ENCODE data around the gene GPC6. TPM values are rescaled to one million over a fixed set of nuclear protein-coding genes. Genes with fewer than 3 reads are reported as not detected.

The GPC6 gene
- total RNA-seq, 1 experiment from 2014 or later = not detected

GRCh38 chr13:93922063-93922855 is 695.7 kb downstream of the GPC6 start:
- no peak for DNase-seq
- intact Hi-C loops (cut with micrococcal nuclease; ENCODE audit: unreplicated experiment) = no loop called here
- POLR2A ChIA-PET (ENCODE audit: unreplicated experiment) = no interaction called here
- no peaks in the 10 kb centered on the region for H4K20me1 ChIP-seq (ENCODE audit: insufficient read depth)
- no peak overlapping the region for H3K27ac ChIP-seq
- no peak overlapping the region for H3K4me2 ChIP-seq
- no peaks in the 10 kb centered on the region for H3K9me2 ChIP-seq (ENCODE audit: insufficient read depth)
- no peaks in the 10 kb centered on the region for H3K4me1 ChIP-seq (replicated peaks; ENCODE audit: insufficient read depth)
- BruUV-seq (replicated peaks) = no TSS peak
- H3F3A ChIP-seq (ENCODE audit: insufficient read depth, low read depth) = no peaks in the 10 kb centered on the region
- TF ChIP-seq EZH2 (IDR thresholded peaks at IDR 0.05; ENCODE audit: low read depth) (no peak), CTCF (conservative IDR thresholded peaks at IDR 0.05) (no peak)
- no peaks in the 10 kb centered on the region for H3K79me2 ChIP-seq (ENCODE audit: low read depth)
- no peaks in the 10 kb centered on the region for H3K27me3 ChIP-seq (ENCODE audit: insufficient read depth, low read depth)
- no peaks in the 10 kb centered on the region for H3K36me3 ChIP-seq (ENCODE audit: low read depth)
- no peak overlapping the region for H2AFZ ChIP-seq
- CTCF ChIA-PET = no interaction called here
- H3K4me3 ChIP-seq = no peak overlapping the region
- no peaks in the 10 kb centered on the region for H3K9me3 ChIP-seq (ENCODE audit: insufficient read depth, low read depth)

GRCh38 chr13:93925990-93926389 is 699.4 kb downstream of the GPC6 start:
- Histone ChIP-seq H3K36me3 (ENCODE audit: low read depth) (no peaks in the 10 kb centered on the region), H3K79me2 (ENCODE audit: low read depth) (no peaks in the 10 kb centered on the region), H4K20me1 (ENCODE audit: insufficient read depth) (no peaks in the 10 kb centered on the region), H3K9me3 (ENCODE audit: insufficient read depth, low read depth) (no peaks in the 10 kb centered on the region), H3K27ac (no peak overlapping the region), H3K4me1 (replicated peaks; ENCODE audit: insufficient read depth) (no peaks in the 10 kb centered on the region), H3F3A (ENCODE audit: insufficient read depth, low read depth) (no peaks in the 10 kb centered on the region), H2AFZ (no peak overlapping the region), H3K27me3 (ENCODE audit: insufficient read depth, low read depth) (no peaks in the 10 kb centered on the region), H3K9me2 (ENCODE audit: insufficient read depth) (no peaks in the 10 kb centered on the region), H3K4me2 (no peak overlapping the region), H3K4me3 (no peak overlapping the region)
- CTCF ChIA-PET = no interaction called here
- POLR2A ChIA-PET (ENCODE audit: unreplicated experiment) = no interaction called here
- intact Hi-C loops (cut with micrococcal nuclease; ENCODE audit: unreplicated experiment) = no loop called here
- DNase-seq = no peak
- BruUV-seq (replicated peaks) = no TSS peak
- no peak for TF ChIP-seq EZH2 (IDR thresholded peaks at IDR 0.05; ENCODE audit: low read depth)
- no peak for TF ChIP-seq CTCF (conservative IDR thresholded peaks at IDR 0.05)

GRCh38 chr13:93926425-93926824 is 699.8 kb downstream of the GPC6 start:
- no peak overlapping the region for H3K4me2 ChIP-seq
- POLR2A ChIA-PET (ENCODE audit: unreplicated experiment) = interaction anchor here (0.7 kb wide), 1 partner anchor 23 kb away, joined by 4 read pairs; no protein-coding TSS in a partner anchor
- TF ChIP-seq CTCF (conservative IDR thresholded peaks at IDR 0.05) = no peak
- no peak for TF ChIP-seq EZH2 (IDR thresholded peaks at IDR 0.05; ENCODE audit: low read depth)
- no peaks in the 10 kb centered on the region for H3K9me2 ChIP-seq (ENCODE audit: insufficient read depth)
- H3K4me3 ChIP-seq = no peak overlapping the region
- no TSS peak for BruUV-seq (replicated peaks)
- H3K36me3 ChIP-seq (ENCODE audit: low read depth) = no peaks in the 10 kb centered on the region
- H3K27ac ChIP-seq = no peak overlapping the region
- CTCF ChIA-PET = no interaction called here
- no peak overlapping the region for H2AFZ ChIP-seq
- no peaks in the 10 kb centered on the region for H3K4me1 ChIP-seq (replicated peaks; ENCODE audit: insufficient read depth)
- intact Hi-C loops (cut with micrococcal nuclease; ENCODE audit: unreplicated experiment) = no loop called here
- no peaks in the 10 kb centered on the region for H4K20me1 ChIP-seq (ENCODE audit: insufficient read depth)
- no peak for DNase-seq
- H3K9me3 ChIP-seq (ENCODE audit: insufficient read depth, low read depth) = no peaks in the 10 kb centered on the region
- no peaks in the 10 kb centered on the region for H3K79me2 ChIP-seq (ENCODE audit: low read depth)
- H3K27me3 ChIP-seq (ENCODE audit: insufficient read depth, low read depth) = no peaks in the 10 kb centered on the region
- H3F3A ChIP-seq (ENCODE audit: insufficient read depth, low read depth) = no peaks in the 10 kb centered on the region
